Measurements from ENCODE around the gene LARP6.
"Not testable (repeated sequence)": the region's sequence is repeated elsewhere in the genome, so short reads cannot be mapped to it uniquely, and the experiment has no call there.

LARP6 gene

DNA sequence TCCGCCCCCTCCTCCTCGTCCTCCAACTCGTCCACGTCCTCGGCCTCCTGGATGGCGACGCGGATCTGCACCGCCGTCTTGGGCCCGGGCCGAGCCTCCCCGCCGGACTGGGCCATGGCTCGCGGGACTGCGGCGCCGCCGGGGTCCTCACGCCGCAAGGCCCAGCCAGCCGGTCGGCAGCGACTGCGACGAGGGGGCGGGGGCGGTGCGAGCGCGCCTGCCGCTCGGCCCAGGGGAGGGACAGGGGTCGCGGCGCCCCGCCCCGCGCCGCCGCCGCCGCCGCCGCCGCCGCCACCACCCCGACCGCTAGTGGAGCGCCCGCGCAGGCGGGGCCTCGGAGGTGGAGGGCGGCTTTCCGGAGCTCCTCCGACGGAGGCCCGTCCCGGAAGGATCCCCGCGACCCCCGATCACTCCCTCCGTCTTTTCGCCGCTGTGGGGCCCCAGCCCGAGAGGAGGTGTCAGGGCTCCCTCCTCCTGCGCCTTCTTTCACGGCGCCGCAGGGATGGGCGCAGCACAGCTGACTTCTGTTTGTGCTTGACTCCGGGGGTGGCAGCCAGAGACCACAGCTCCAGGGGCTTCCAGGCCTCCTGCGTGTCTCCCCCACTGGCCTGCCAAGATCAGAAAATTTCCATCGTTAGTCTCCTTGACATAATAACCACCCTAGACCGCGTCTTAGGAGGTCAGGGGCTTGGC lies at the start of gene LARP6:
Gene LARP6 (minus strand): TSS at position 185 of the 693 bp plus-strand sequence. CDS start 69 bp downstream, at position 116.
- no peak for DNase-seq

DNA sequence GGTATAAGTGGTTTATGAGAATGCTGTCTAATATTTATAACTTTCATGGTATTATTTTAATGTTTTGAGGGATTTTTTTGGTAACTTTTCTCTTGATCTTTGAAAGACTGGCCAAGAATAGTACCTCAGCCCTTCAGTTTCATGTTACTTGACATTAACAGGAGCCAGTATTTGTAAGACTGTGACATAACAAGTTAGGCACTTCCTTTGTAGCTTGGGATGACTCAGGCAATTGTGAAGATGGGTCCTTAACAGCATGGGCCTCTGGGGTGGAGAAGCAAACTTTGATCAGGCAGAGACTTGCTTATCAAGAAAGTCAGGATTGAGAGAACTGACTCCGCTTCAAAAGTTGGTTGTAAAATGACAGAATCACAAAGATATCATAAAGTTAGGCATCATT lies 48.1 kb upstream of the LARP6 start:
- no peak for DNase-seq

DNA sequence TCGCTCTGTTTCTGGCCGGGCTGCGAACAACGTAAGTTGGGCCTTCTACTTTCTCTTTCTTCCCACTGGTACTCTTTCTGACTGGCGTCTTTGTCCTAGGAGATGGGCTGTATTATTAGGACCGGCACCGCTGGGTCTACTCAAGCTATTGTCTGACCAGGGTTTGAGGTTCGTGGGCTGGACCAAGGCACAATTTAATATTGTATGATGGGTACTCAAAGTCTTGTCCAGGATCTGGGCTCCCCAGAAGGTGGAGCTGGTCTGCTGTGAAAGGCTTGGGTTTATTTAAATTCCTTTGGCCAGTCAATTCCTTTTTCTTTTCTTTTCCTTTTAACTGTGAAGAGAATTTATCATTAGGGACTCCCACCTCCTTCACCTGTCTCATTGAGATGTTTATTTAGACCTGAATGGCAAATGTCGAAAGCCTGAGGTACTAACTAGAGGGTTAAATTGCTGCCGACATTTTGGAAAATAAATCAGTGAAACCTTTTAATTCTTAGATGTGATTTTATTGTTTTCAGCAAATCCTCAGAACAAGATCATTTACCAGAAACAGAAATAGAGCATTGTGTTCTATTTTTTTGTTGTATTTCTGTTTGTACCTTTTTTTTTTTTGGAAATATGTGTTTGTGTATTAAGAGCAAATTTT lies 39.1 kb upstream of the LARP6 start:
- DNase-seq: no peak

DNA sequence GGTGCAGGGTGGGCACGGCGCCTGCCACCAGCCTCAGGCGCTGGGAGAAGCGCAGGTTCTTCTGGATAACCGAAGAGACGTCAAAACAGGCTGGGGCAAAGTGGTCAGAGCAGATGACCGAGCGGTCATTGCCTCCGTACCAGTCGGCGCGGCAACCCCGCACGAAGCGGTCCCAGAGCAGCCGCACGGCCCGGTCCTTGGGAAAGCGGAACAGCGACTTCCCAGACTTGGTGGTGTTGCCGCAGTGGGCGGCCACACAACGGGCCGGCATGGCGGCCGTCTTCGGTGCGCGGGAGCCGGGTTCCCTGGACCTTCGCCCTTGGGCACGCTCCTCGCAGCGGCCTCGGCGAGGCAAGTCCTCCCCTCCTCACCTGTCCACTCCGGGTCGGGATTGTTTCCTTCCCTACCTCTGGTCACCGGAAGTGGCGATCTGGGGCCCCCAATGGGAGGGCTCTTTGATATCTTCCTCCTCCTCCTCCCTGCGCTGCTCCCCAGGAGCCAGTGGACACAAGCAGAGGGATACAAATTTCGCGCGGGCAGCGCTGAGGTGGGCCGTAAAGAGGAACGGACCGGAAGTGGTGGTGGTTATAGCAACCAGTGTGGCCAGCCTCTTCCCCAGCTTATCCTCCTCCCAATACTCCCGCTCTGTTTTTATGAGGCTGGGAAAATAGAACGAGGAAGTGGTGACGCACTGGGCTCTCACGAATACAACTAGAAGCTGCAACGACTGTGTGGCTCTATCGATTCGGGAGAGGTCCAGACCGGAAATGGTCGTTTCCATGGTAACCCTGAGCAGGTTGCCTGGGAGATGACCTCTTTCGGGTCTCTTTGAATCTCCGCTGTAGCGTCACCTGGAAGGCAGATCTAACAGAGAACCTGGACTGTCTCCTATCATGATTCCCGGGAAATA lies 38.3 kb upstream of the LARP6 start, which contains the start of the genes LRRC49 and THAP10:
Gene LRRC49 (plus strand): TSS at position 825 of the 910 bp plus-strand sequence. CDS start 69 bp downstream, at position 894.
Gene THAP10 (minus strand): TSS at position 432 of the 910 bp plus-strand sequence. CDS start 161 bp downstream, at position 271.
- peak; percentile 92 for DNase-seq

DNA sequence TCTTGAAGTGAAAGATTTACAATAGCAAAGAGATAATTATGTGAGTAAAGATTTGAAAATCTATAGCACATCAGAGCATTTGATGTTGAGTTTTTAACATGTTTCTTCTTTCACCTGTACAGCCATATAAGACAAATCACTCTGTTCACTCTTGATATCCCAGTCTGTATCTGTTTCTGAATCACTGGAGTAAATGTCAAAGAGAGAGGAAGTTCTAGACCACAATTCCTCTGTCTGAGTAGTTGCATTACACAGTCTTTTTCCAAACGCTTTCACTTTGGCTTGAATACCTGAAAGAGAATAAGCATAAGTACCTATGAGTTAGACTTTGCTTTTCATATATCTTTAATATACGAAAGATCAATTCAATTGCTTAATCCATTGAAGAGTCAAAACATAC lies 28.4 kb upstream of the LARP6 start:
- no peak for DNase-seq

DNA sequence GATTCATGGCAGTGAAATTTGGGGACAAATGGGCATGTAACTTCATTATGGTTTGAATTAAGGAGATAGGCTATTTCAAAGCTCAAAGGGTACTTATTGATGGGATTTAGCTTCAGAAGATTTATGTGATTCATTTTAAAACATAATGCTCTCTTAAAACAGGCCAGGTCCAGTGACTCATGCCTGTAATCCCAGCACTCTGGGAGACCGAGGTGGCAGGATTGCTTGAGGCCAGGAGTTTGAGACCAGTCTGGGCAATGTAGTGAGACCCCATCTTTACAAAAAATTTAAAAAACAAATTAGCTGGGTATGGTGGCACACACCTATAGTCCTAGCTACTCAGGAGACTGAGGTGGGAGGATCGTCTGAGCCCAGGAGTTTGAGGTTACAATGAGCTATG lies 26.8 kb upstream of the LARP6 start:
- no peak for DNase-seq

DNA sequence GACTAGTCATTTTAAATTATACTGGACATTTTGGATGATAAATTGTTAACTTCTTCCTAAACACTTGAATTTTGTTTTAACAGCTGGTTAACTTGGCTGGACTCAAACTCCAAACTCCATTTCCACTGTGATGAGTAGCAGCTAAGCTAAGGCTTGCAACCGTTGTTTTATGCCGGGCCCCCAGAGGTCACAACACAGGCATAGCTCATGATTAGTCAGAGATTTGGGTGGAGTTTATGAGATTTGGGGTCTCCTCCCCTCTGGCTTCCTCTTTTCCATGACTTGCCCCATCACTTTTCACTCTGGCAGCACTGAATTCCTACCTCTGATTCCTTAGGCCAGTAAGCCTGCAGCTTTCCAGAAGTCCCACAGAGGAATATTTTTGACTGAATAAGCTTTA lies 25.4 kb upstream of the LARP6 start:
- DNase-seq: no peak

DNA sequence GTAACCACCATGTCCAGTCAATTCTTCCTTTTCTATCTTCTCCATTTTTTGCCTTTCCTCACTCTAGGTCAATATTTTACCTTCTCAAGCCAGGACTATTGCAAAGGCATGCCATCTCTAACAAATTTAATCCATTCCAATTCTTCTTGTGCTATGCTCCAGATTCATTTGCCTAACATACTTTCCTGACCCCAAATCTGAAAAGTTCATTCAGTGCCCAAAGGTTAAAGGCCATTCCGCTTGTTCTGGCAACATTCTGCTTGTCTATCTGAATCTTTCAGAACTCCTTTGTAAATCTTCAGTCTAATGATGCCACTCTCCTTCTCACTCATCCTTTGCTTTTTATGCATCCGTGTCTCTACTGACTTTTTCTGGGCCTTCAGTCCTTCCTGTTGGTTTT lies 22.7 kb upstream of the LARP6 start:
- no peak for DNase-seq

DNA sequence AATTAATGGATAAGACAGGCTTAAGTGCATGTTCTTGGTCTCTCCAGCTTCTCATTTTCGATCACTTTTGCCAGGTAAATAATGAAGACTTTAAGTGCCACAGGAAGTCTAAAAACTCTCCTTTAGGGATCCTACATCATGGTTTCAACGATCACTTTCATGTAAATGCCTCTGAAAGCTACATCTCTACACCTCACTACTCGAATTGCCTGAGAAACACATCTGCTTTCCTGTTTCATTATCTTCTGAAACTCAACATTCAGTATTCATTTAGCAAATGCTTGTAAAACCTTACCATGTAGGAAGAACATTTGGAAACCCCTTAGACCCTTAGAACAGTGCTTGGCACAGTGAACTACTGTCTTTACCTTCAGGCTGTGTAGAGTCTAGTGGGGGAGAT lies 22.1 kb upstream of the LARP6 start:
- no peak for DNase-seq

DNA sequence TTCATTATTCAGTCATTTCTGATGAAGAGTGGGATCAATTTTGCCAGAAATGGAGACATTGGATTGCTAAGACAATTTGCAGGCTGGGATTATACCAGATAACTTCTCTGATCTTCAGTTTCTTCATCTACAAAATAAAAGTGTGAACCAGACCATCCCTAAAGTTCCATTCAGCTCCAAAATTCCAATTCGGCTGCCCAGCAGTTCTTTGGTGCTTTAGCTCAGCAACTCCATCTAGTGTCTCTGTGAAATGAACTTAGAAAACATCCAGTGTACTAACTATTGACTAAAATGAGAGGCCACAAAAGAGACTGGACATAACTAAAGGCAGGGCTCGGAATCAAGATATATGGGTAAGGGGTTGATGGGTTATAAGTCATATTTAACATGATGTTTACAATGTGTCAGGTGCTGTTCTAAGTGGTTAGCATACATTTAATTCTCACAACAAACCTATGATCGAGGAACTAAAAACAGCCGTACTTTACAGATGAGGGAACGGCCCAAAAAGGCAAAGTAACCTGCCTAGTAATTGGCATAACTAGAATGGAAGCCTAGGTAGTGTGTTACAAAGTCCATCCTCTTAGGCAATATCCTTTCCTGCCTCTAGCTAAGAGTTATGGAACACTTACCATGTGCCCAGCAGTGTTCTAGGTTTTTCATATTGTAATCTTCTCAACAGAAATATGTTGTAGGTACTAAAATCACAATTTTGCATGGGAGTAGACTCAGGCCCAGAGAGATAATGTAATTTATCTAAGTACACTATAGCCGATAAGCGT lies 21.2 kb upstream of the LARP6 start:
- no peak for DNase-seq

DNA sequence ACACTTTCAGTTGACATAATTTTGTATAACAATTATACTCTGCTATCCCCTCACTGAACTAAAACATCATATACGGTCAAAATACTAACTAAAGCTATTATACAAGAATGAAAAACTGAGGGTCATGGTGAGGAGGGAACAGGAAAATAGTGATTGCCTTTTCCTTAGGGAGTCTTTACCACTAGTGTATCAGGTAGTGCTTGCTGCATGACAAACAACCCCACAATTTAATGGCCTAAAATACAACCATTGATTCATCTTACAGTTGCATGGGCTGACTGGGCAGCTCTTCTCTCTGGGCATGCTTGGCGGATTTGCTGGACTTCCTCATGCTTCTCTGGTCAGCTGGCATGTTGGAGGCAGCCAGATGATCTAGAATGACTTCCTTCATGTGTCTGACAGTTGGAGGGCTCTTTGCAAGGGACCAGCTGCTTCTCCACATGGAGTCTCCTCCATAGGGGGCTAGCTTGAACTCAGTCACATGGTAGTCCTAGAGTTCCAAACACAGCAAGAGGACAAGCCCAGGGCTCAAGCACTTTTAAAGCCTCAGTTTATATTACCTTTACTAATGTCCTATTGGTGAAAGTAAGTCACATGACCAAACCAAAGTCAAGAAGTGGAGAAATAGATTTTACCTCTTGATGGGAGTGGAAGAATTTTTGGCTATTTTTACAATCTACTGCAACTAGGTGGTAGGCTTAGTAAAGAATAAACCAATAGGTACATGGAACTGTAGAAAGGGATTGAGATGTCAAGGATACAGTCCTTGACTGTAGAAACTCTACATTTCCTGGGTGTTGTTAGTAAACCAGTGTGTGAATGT lies 19.5 kb upstream of the LARP6 start:
- no peak for DNase-seq

DNA sequence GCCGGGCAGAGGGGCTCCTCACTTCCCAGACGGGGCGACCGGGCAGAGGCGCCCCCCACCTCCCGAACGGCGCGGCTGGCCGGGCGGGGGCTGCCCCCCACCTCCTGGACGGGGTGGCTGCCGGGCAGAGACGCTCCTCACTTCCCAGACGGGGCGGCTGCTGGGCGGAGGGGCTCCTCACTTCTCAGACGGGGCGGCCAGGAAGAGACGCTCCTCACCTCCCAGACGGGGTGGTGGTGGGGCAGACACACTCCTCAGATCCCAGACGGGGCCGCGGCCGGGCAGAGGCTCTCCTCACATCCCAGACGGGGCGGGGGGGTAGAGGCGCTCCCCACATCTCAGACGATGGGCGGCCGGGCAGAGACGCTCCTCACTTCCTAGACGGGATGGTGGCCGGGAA lies 17.5 kb upstream of the LARP6 start:
- not testable (repeated sequence) for DNase-seq

DNA sequence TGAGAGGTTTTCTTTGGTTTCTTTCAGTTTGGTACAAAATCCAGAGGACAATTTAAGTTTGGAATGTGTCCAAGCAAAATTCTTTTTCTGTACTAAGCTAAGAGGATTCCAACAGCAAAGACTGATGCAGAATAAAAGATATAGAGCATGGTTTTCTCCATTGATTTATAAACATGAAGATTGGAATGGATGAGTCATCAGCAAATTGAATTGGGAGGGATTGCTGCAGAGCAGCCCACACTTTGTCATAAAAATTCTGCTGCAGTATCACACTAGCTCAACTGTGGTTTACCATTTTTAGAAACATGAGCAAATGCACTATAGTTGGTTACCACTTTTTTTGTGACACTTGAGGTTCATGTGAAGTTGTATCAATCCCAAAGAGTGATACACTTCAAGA lies 16.1 kb upstream of the LARP6 start:
- DNase-seq: no peak

DNA sequence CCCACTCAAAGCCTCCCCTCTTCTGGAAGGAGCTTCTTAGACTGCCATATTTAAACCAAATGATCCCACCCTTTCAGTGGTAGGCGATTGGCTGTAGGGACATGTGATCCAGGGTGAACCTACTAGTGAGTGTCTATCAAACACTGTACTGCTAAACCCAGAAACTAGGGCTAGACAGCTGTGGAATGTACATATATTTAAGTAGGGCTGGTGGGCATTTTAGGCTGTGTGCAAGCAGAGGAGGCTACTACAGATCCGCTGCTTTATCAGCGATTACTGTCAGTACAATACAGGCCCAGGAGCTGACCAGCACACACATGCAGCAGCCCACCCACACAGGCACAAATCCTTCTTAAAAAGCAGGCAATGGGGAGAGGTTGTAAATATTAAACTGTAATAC lies 15.4 kb upstream of the LARP6 start:
- DNase-seq: no peak

DNA sequence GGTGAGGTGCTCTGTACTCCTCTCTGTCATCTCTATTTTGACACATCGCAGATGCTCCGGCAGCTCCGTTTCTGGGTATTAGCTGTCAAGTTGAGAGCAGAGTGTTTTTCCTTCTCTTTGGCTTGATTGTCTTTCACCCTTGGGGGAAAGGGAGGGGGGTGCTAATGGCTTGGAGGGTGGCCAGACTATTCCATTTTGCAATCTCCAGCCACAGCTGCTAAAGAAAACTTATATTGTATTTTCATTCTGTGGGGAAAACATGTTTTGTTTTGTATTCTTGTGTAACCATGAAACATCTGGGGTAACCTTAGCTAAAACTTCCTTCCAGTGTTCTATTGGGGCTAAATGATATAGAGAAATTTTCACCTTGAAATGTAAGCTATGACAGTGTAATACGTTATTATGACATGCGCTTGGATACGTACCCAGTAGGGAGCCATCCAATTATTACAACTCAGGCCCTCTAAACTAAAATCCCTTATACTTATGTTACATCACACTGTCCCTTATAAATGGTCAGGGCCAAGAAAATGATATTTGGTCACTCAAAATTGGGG lies 14.0 kb upstream of the LARP6 start:
- no peak for DNase-seq

DNA sequence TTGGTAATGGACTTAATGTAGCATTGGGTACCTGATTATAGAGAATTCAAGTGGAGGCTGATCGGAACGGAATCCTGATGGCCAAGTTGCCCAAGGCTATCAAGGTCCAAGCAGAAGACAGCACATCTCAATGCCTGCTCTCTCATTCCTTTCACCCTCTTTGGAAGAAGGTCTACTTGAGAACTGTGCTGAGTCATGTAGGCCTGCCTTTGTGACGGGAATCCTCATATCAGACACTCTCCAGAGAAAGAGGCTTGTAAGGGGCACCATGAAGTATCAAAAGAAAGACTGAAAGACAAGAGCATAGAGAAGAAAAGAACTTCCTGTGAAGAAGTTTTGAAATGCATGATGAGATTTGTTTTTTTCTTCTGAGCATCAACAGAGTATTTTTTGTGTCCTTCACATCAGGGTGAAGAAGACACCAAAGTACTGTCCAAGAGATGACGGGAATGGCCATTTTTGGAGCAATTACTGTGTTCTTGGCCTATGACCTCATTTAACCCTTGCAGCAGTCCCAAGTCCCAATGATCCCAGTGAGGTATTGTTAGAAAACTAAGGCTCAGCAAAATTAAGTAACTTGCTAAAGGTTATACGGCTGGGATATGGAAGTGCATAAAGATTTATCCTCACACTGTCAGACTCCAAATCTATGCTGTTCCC lies 13.2 kb upstream of the LARP6 start:
- no peak for DNase-seq

DNA sequence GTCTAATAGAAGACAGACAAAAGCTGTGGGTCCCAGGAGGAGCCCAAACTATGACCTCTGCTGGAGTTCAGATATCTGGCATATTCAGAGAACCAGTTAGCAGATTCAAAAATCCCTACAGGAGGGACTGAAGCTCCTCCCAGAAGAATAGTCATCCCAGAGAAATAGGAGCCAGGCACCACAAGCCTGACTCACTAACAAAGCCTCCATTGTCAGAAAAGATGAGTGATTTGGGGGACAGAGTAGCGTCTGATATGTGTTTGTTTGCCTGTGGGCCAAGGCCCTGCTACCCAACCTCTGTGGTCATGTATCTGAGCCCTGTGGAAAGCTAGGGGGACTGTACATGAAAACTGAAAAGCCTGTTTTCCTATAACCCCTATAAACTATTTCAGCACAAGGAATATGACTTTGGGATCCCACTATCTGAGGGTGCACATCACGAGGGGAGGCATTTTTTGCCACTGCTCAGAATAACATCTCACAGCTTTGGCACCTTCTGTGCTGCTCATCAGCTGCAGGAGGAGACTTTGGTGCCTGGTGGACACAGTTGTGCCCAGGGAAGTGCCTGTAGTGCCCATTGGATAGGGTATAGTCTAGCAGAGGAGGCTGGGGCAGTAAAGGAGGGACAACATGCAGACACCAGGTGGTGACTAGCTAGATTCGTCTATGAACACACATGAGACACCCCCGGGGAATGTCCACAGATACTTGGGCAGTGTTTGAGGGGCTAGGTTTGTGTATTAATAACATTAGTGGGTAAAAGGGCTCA lies 9.7 kb upstream of the LARP6 start:
- DNase-seq: peak; percentile 47

DNA sequence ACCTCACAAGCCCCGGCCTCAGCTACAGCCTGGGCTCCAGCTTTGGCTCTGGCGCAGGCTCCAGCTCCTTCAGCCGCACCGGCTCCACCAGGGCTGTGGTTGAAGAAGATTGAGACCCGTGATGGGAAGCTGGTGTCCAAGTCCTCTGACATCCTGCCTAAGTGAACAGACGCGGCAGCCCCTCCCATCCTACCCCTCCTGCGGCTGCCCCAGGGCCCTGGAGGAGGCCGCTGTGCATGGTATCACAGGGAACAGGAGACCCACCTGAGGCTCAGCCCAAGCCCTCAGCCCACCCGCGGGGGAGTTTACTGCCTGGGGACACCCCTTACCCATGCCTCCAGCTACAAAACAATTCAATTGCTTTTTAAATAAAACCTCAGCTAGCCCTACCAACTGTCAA lies 6.0 kb upstream of the LARP6 start:
- DNase-seq: no peak

DNA sequence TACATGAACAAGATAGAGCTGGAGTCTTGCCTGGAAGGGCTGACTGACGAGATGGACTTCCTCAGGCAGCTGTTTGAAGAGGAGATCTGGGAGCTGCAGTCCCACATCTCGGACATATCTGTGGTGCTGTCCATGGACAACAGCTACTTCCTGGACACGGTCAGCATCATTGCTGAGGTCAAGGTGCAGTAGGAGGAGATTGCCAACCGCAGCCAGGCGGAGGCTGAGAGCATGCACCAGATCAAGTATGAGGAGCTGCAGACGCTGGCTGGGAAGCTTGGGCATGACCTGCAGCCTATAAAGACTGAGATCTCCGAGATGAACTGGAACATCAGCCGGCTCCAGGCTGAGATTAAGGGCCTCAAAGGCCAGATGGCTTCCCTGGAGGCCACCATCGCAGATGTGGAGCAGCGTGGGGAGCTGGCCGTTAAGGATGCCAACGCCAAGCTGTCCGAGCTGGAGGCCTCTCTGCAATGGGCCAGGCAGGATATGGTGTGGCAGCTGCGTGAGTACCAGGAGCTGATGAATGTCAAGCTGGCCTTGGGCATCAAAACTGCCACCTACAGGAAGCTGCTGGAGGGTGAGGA lies 5.5 kb upstream of the LARP6 start:
- DNase-seq: no peak

All from T1000 (cell line).